NCI-H526 (cell line): ENCODE data around the gene SCN8A.
"Not testable (repeated sequence)": the region's sequence is repeated elsewhere in the genome, so short reads cannot be mapped to it uniquely, and the experiment has no call there.

Source experiments
- DNase-seq, 2 experiments: peaks; one replicate each; lab custom pipeline; 2025; lab: John Stamatoyannopoulos, UW

SCN8A gene

DNA sequence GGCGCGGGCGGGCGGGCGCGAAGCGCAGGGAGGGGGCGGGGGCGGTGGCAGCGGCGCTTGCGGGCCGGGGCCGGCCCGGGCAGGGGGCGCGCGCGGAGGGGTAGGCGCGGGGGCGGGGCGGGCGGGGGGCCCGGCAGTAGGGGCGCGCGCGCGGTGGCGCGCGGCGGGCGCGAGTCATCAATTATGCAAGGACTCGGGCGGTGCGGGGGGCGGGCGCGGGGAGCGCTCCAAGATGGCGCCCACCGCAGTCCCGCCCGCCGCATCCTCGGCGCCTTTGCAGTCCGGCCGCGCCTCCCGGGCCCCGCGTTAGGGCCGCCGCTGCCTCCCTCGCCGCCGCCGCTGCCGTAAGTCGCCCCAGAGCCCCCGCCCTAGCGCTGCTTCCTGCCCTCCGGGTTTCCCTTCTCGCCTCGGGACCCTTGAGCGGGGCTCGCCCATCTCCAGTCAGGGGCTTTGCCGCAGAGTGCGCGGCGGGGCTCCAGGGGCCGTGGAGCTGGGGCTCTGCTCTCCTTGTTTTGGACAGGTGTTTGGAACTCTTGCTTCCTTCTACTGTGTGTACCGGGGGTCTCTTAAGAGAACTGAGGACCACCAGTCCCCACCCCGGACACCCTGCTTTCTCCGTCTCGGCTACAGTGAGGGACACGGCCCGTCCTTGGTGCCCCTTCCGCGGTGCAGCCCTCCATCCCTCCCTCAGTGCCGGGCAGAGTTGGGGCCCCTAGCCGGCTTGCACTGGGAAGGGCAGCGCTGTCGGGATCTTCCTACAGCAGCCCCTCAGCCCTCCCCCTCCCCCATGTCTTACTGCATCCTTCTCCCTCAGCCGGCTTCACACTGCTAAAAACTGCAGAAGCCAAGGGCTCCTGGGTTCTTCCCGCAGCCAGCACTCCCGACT, at the start of gene SCN8A:
SCN8A (plus strand) TSS at position 218 of the 886 bp plus-strand sequence. CDS start 71,585 bp downstream, outside the sequence.
- DNase-seq: peak; percentile 41 to 93

DNA sequence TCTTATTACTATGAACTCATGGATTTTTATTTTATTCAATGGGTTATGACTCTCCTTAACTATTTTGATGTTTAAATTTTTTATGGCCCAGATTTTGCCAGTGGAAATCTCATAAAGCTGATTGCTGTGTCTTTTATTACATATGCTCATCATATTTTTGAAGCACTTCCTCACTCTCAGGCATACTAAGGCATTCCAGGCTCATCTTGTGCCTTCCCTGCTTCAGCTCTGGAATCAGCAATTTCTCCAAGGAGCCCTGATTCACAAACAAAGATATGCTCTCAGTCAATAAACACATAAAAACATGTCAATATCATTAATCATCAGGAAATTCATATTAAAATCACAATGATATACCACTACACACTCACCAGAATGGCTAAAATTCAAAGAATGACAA, 44.9 kb upstream of the SCN8A start:
- no peak for DNase-seq

DNA sequence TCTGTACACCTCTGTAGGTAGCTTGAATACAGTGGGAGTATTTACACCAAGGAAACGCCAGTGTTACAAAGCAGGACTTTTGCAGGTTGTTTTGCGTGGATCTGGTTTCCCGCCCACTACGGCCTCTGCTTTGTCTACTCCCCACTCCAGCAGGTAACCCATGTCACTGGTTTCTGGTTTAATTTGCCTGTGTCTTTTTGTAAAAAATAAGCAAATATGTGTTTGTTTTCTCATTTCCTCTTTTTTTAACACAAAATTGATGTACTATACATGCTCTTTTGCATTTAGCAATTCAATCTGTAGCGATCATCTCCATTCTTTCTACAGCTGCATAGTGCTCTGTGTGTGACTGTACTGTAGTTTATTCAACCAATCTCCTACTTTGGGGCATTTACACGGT, 43.4 kb upstream of the SCN8A start:
- DNase-seq: no peak

DNA sequence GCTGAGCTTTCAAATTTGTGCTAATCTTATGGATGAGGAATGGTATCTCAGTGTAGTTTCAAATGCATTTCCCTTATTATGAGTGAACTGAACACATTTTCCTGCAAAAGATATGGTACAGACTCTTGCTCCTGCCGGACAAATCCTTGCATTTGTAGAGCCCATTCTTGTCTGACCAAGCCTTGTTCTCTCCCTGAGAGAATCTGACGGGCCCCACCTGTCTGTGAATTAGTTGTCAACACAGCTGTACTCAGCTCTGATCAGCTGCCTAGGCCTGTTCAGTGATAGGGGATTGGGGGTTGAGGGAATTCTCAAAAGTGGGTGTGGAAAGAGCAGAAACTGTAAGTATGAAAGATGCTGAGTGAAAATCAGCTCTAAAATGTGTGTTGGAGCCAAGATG, 42.8 kb upstream of the SCN8A start:
- DNase-seq: no peak

DNA sequence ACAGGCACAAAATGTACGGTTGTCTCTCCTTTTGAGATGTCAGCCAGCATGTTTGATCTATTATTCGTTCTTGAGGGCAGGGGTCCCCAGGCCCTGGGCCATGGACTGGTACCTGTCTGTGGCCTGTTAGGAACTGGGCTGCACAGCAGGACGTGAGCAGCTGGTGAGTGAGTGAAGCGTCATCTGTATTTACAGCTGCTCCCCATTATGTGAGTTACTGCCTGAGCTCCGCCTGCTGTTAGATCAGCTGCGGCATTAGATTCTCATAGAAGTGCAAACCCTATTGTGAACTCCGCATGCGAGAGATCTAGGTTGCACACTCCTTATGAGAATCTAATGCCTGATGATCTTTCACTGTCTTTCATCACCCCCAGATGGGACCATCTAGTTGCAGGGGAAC, 41.4 kb upstream of the SCN8A start:
- no peak for DNase-seq

DNA sequence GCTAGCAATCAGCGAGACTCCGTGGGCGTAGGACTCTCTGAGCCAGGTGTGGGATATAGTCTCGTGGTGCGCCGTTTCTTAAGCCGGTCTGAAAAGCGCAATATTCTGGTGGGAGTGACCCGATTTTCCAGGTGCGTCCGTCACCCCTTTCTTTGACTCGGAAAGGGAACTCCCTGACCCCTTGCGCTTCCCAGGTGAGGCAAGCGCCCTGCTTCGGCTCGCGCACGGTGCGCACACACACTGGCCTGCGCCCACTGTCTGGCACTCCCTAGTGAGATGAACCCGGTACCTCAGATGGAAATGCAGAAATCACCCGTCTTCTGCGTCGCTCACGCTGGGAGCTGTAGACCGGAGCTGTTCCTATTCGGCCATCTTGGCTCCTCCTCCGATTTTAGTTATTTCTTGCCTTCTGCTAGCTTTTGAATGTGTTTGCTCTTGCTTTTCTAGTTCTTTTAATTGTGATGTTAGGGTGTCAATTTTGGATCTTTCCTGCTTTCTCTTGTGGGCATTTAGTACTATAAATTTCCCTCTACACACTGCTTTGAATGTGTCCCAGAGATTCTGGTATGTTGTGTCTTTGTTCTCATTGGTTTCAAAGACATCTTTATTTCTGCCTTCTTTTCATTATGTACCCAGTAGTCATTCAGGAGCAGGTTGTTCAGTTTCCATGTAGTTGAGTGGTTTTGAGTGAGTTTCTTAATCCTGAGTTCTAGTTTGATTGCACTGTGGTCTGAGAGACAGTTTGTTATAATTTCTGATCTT, 22.6 kb upstream of the SCN8A start:
- DNase-seq: not testable (repeated sequence)

DNA sequence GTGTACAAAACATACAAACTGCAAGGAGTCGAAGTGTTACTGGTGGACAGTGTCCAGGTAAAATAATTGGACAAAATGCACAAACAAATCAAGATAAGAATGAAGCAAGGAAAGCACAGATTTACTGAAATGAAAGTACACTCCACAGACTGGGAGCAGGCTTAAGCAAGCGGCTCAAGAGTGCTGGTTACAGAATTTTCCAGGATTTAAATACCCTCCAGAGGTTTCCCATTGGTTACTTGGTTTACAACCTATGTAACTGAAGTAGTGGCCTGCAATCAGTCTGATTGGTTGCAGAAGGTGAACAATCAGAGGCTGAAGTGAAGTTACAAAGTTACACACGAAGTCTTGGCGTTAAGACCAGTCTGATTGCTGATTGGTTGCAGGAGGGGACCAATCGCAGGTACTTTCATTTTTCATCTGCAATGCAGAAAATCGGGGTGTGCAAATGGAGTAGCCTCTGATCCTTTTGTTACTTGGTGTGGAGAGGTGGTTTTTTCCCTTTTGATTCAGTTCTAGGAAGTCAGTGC, 11.6 kb upstream of the SCN8A start:
- no peak for DNase-seq

DNA sequence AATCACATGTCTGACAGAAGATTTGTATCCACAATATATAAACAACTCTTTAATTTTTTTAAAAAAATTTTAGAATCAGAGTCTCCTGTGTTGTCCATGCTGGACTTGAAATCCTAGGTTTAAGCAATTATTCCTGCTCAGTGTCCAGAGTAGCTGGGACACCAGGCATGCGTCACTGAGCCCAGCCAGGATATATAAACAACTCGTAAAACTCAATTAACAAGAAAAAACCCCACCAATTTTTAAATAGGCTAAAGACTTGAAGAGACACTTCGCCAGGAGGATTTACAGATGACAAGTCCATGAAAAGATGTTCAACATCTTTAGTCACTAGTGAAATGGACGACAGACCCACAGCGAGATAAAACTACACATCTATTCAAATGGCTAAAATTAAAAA, 2.0 kb upstream of the SCN8A start:
- no peak for DNase-seq

DNA sequence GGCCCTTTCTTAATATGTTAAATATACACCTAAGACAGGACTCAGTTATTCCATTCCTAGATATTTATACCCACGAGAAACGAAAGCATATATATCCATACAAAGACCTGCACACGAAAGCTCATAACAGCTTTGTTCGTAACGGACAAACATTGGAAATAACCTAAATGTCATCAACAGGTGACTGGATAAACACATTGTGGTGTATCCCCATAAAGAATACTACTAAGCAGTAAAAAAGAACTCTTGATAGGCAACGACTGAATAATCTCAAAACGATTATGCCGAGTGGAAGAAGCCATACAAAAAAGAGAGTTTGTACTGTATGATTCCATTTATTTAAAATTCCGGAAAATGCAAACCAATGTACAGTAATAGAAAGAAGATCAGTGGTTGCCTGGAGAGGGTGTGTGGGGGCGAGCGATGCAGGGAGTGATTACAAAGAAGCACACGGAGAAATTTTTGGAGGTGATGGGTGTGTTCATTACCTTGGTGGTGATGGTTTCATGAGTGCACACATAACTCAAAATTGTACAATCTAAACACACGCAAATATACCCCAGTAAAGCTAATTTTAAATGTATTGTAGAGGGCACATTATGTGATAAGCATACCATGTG, 1.4 kb upstream of the SCN8A start:
- no peak for DNase-seq

DNA sequence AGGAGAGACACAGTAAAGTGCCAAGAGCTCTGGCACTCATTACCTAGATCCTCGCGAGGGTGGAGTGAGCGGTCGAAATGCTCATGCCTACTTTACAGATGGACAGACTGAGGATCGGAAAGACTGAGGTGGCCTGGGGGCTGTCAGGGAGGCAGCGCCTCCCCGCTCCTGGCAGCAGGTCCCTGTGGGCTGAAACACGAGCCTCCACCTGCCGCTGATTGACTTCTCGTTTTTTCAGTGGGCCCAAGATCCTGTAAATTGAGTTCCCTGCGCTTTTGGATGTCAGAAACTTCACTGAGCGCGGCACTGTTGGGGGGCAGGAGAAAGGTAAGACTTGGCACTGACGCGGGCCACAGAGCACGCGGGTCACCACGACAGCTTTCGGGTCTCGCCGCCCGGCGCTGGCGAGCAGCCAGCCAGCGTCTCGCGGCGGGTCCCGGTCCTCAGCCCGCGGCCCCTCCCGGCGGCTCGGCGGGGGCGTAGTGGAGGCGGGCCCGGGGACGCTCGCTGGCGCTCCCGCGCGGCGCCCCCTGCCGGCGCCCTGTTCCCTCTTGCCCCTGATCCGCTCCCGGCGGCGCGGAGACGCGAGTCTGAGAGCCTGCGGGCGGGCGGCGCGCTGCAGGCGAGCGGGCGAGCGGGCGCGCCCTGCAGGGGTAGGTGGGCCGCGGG, 552 bp upstream of the SCN8A start:
- DNase-seq: peak; percentile 65 to 94

DNA sequence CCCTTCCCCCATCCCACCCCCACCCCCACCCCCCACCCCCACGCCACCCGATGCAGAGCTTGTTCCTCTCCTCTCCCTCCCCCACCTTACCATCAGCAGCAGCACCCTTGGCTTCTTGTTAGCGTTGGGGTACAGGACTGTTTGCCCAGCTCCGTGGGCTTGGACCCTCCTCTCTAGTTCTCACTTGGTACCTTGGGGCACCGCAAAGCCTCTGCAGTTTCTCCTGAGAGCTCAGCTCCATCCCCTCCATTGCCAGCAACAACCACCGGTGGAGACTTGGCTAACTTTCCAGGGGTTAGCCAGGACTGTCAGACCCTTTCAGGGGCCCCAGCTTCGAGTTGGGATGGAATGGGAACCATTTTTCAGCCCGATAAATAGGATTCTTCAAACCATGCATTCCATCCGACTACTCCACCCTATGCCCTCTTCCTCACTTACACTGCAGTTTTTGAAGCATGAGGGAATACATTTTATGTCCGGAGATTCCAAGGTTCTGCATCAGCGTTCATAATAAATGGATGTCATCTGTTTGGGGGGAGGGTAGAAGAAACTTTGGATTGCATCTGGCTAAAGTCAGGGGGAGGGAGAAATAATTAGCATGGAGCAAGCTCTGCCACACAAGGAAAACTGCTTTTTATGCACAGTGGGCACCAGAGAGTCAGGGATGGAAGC, 1.1 kb downstream of the SCN8A start:
- peak in 1 of 2 experiments; percentile 51 for DNase-seq

DNA sequence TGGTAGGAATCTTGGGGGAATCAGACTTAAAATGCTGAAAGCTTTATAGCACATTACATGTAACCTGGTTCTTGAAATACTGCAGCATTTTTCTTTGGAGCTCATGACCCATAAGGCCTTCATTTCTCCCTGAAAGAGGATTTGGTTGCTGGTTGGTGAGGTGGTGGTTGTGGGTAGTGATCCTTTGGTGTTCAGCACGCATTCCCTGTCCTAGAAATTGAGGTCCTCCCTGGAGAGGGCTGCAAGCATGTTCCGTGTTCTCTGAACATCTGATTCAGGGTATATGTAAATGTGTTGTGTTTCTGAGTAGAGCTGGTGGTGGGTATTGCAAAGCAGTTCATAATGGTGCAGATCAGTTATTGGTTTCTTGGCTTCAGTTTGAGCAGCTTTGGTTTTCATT, 2.0 kb downstream of the SCN8A start:
- DNase-seq: peak in 1 of 2 experiments; percentile 61

DNA sequence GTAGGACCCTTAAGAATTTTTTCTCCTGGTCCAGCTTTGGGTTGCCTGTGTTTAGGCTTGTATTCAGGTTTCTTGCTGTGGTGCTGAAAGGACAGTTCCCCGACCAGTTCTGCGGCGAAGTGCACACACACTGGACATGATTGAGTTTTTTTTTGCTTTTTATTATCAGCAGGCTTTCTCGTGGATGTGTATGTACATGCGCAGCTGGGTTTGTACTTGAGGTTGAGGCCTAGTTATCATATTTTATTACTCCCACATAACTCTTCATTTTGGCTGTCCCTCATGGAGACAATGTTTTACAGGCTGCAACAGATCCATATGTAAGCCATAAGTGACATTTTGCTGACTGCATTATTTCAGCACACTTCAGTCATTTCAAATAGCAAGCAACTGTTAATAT, 2.5 kb downstream of the SCN8A start:
- peak; percentile 51 to 66 for DNase-seq

DNA sequence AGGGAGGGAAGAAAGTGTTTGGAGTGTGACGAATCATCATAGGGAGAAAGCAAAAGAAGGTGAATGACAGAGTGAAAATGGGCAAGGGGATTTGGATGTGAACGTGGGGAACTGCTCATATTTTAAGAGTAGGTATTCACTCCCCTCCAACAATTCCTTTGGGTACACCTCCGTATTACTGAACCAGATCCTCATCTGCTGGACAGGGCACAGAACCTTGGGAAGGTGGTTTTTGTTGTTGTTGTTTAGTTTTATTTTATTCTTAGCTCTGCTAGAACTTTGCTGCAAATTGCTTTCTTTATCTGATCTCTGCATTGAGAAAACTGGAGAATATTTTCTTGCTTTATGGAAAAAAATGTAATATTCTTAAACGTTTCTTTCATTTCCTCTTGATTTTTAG, 7.1 kb downstream of the SCN8A start:
- no peak for DNase-seq

DNA sequence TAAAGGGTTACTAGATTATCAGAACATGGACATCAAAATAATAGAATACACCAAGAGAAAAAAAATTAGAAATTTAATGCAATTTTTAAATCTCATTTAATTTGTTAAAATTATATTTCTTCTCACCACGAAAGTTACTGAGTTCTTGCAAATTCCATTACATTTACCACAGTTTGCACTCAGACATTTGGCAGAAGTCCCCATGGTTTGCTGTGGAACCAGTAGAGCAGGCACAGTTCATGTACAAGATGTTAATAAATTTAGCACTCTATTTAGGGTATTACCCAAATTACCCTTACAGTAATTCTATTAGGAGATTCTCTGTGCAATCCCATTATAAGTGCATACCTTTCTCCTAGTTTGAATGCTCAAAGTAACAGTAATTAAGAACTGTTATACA, 9.7 kb downstream of the SCN8A start:
- no peak for DNase-seq

DNA sequence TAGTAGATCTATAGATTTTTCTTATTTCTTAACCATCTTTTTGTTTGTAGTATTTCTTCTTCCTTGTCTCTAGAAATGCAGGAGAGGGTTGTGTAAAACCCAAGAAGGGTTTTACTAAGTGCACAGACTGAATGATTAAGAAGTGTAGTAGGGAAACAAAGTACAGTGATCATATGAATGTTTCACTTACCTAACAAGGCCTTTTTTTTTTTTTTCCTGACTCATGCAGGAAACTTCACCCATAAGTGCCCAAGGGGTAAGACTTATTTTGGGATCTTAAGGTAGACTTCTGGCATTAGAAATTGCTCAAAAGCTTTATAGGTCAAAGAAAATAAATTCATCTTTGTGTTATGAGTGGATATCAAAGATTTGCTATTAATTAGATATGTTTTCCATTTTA, 10.2 kb downstream of the SCN8A start:
- DNase-seq: no peak

DNA sequence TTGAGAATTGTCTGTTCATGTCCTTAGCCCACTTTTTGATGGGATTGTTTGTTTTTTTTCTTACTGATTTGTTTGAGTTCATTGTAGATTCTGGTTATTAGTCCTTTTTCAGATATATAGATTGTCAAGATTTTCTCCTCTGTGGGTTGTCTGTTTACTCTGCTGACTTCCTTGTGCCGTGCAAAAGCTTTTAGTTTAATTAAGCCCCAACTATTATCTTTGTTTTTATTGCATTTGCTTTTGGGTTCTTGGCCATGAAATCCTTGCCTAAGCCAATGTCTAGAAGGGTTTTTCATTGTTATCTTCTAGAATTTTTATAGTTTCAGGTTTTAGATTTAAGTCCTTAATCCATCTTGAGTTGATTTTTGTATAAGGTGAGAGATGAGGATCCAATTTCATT, 14.9 kb downstream of the SCN8A start:
- not testable (repeated sequence) for DNase-seq

DNA sequence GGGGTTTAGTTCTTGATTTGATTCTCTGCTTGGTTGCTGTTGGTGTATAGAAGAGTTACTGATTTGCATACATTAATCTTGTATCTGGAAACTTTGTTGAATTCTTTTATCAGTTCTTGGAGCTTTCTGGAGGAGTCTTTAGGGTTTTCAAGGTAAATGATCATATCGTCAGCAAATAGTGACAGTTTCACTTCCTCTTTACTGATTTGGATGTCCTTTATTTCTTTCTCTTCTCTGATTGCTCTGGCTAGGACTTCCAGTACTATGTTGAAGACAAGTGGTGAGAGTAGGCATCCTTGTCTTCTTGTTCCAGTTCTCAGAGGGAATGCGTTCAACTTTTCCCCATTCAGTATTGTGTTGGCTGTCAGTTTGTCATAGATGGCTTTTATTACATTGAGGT, 16.2 kb downstream of the SCN8A start:
- not testable (repeated sequence) for DNase-seq

DNA sequence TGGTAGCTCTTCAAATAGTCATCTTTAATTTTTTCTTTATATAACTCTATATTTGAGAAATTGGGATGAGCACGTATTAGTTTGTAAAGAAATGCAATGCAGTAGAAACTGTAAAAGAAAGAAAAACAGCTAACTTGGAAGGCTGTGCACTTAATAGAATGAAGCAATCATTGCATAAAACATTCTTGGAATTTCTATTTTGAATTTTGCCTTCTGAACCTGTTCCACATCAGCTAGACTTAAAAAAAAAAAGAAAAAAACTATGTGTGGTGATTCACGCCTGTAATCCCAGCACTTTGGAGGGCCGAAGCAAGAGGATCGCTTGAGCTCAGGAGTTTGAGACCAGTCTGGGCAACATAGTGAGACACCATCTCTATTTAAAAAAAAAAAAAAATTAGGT, 29.4 kb downstream of the SCN8A start:
- DNase-seq: no peak

DNA sequence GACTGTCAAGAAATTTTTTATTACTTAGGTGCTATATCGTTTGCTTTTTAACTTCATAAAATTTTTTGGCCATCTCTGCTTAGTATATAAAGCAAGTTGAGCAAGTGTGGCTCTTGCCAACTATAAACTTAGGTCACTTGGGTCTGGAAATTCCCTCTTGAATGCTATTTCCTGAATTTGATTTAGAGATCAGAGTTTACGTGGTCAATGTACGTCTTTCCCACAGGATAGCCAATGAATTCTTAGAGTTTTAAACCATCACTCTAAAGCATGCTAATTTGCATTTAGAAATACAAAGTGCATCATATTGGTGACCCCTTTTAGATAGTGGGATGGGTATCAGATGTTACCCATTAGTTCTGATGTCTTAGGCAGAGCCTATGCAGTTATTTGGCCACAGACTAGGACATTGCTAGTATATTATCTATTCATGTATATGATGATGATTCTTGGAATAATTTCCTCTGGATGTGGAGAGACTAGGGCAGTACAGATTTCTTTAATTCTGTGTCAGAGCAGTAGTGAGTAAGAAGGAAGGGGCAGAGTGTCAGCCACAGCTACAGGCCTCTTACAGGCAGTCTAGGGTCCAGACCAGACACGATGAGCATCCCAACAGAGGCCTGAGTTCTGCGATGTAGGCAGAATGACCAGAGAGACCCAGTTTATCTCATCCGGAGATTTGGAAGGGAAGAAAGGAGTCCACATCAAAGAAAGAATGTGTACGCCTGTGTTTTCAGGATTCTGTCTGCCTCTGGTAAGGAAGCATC, 30.3 kb downstream of the SCN8A start:
- DNase-seq: no peak

DNA sequence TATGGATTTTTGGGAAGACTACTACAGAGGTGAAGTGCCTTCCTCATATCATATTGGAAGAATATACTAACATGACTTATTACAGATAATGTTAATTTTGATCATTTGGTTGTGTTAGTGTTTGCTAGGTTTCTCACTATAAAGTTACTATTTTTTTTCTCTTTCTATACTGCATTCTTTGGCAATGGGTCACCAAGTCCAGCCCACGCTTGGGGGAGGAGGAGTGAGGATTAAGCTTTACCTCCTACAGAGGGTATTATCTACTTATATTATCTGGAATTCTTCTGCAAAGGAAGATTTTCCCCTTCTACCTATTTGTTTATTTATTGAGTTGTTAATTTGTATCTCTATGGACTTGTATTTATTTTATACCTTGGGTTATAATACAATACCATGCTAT, 31.5 kb downstream of the SCN8A start:
- DNase-seq: no peak
